Peyer's patch (tissue), 4 donors: ENCODE results near the gene PARD3B. TPM values are rescaled to one million over a fixed set of nuclear protein-coding genes. Genes with fewer than 3 reads are reported as not detected.

Experiments used
- DNase-seq, 3 donors: peaks; one replicate each; pipeline ENCODE4 v3.0.0-alpha.2; 2017 to 2019
- H3K27ac ChIP-seq, 4 donors: fragments of 200-600 bp; sonication (generic); one replicate each; pipeline ENCODE4 v1.5.1; 2016 to 2019
- H3K27me3 ChIP-seq, 2 donors: fragments of 200-600 bp; sonication (generic); one replicate each; pipeline ENCODE4 v1.5.1; 2019
- H3K36me3 ChIP-seq, 3 donors: fragments of 200-600 bp; sonication (generic); one replicate each; pipeline ENCODE4 v1.5.1; 2016 to 2019
- H3K4me1 ChIP-seq, 4 donors: fragments of 200-600 bp; sonication (generic); one replicate each; pipeline ENCODE4 v1.5.1; 2016 to 2019
- H3K4me3 ChIP-seq, 4 donors: fragments of 200-600 bp; sonication (generic); 1 replicate in 3 of 4; 2 replicates in 1 of 4; pipeline ENCODE4 v1.5.1; 2016 to 2019; ENCODE audit warnings: mild to moderate bottlenecking in 1 of 4
- H3K9me3 ChIP-seq, 4 donors: fragments of 200-600 bp; sonication (generic); one replicate each; pipeline ENCODE4 v1.5.1; 2016 to 2019; ENCODE audit warnings: mild to moderate bottlenecking in 1 of 4
- POLR2A ChIP-seq, 2 donors: fragments of 450-650 bp; IDR thresholded peaks; one replicate each; pipeline ENCODE4 v1.5.1; 2017; ENCODE audit warnings: antibody characterized with exemption in 2 of 2, mild to moderate bottlenecking in 2 of 2, moderate library complexity in 2 of 2
- total RNA-seq, 4 donors: library from RNA; depleted of rRNA; stranded (reverse); fragments of >200 nt; gene quantifications; one replicate each; pipeline ENCODE4 v1.1.0, GENCODE V29; 2016
- TF ChIP-seq, protein P1 (sequence below), 6 experiments: fragments of 450-650 bp in 4 of 6; fragments of 200-600 bp in 2 of 6; sonication (generic) in 1 of 6; IDR thresholded peaks; one replicate each; pipeline ENCODE4 v1.5.1; 2017 to 2019; ENCODE audit warnings: antibody characterized with exemption in 6 of 6, mild to moderate bottlenecking in 3 of 6, moderate library complexity in 1 of 6

PARD3B gene
- total RNA-seq, 4 donors from 2014 or later = 19.6 to 52.0 (median 40.6) TPM

DNA sequence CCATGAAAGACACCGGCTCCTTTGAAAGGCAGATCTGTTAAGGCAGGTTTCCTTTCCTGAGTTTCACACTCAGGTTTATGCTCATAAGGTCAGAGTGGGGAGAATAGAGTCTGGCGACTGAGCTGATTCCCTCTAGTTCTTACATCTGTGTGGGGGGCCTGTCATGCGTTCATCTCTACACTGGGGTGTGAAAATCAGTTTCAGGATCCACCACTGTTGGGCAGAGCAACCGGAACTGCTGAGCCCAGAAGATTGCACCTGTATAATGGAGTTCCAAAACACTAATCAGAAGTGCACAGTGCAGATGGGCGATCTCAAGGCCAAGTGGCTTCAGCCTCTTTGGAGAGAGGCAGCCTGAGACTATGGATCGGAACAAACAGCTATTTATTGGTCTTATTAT is 955.7 kb downstream of the PARD3B start:
- H3K4me3 ChIP-seq = no peak overlapping the region
- no peaks in the 10 kb centered on the region for H3K4me1 ChIP-seq
- no peaks in the 10 kb centered on the region for H3K36me3 ChIP-seq
- no peaks in the 10 kb centered on the region for H3K27me3 ChIP-seq
- TF ChIP-seq POLR2A (IDR thresholded peaks at IDR 0.05) = no peak
- TF ChIP-seq, protein P1, sequence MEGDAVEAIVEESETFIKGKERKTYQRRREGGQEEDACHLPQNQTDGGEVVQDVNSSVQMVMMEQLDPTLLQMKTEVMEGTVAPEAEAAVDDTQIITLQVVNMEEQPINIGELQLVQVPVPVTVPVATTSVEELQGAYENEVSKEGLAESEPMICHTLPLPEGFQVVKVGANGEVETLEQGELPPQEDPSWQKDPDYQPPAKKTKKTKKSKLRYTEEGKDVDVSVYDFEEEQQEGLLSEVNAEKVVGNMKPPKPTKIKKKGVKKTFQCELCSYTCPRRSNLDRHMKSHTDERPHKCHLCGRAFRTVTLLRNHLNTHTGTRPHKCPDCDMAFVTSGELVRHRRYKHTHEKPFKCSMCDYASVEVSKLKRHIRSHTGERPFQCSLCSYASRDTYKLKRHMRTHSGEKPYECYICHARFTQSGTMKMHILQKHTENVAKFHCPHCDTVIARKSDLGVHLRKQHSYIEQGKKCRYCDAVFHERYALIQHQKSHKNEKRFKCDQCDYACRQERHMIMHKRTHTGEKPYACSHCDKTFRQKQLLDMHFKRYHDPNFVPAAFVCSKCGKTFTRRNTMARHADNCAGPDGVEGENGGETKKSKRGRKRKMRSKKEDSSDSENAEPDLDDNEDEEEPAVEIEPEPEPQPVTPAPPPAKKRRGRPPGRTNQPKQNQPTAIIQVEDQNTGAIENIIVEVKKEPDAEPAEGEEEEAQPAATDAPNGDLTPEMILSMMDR (IDR thresholded peaks at IDR 0.05) = no peak
- no peaks in the 10 kb centered on the region for H3K9me3 ChIP-seq
- no peak for DNase-seq
- no peak overlapping the region for H3K27ac ChIP-seq

DNA sequence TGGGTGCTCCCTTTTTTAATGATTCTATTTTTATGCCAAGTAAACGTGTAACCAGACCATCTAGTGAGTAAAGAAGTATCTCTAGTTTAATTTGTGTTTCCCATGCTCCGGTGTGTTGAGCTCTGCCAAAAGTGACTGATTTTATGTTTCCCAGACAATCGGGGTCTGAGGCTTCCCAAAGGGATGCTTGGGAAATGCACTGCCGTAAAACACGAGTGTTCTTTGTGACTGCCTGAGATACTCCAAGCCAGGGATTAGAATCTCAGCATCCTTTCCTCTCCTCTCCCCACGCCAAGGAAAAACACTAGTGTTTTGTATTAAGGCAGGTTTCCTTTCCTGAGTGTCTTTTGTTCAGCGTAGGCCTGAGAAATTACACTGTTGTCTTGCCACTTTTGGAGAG is 956.6 kb downstream of the PARD3B start:
- Histone ChIP-seq H3K27ac (no peak overlapping the region), H3K36me3 (no peaks in the 10 kb centered on the region), H3K27me3 (no peaks in the 10 kb centered on the region), H3K4me1 (no peaks in the 10 kb centered on the region), H3K4me3 (no peak overlapping the region), H3K9me3 (no peaks in the 10 kb centered on the region)
- TF ChIP-seq, protein P1 (IDR thresholded peaks at IDR 0.05) = no peak
- no peak for DNase-seq

DNA sequence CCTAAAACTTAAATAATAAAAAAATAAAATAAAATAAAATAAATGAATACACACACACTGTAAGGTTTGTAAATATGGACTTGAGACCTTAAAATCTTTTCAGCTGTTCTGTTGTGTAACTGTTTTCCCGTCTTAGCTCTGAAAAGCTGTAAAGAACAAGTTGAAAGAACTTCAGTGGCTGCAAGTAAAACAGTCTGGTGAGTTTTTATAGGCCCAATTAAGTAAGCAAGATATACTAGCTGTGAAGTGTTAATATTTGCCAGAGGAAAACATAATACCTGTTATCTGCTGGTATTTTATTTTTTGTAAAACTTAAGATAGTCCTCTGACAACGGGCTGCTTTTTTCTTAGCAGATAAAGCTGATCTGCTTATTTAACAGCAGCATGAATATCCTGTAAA is 960.1 kb downstream of the PARD3B start:
- H3K9me3 ChIP-seq = no peaks in the 10 kb centered on the region
- H3K27me3 ChIP-seq = no peaks in the 10 kb centered on the region
- H3K27ac ChIP-seq = no peak overlapping the region
- no peaks in the 10 kb centered on the region for H3K36me3 ChIP-seq
- H3K4me3 ChIP-seq = no peak overlapping the region
- no peaks in the 10 kb centered on the region for H3K4me1 ChIP-seq
- no peak for DNase-seq
- TF ChIP-seq, protein P1 (IDR thresholded peaks at IDR 0.05) = no peak
- TF ChIP-seq POLR2A (IDR thresholded peaks at IDR 0.05) = no peak

DNA sequence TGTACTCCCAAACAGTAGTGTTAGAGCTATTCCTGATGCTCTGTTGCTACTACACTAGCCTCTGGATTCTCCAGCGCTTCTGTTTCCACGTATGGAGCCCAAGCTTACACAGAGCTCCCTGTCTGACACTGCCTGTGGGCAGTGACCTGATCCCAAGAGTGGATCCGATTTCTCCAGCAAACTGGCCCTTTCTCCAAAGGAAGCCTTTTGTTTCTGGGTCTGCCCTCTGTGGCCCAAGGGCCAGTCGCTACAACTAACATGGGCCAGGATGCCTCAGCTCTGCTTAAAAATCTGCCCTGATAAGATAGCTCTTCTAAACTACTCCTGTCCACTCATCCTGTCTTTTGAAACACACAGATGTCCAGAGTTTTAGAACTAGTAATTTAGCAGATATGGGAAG is 964.4 kb downstream of the PARD3B start:
- H3K9me3 ChIP-seq = no peaks in the 10 kb centered on the region
- H3K4me3 ChIP-seq = no peak overlapping the region
- no peaks in the 10 kb centered on the region for H3K27me3 ChIP-seq
- no peak overlapping the region for H3K27ac ChIP-seq
- DNase-seq = no peak
- TF ChIP-seq, protein P1 (IDR thresholded peaks at IDR 0.05) = no peak
- no peak for TF ChIP-seq POLR2A (IDR thresholded peaks at IDR 0.05)
- H3K4me1 ChIP-seq = no peaks in the 10 kb centered on the region
- no peaks in the 10 kb centered on the region for H3K36me3 ChIP-seq

- Histone ChIP-seq H3K27ac (no peak overlapping the region), H3K9me3 (no peaks in the 10 kb centered on the region), H3K4me3 (no peak overlapping the region), H3K36me3 (no peaks in the 10 kb centered on the region), H3K27me3 (no peaks in the 10 kb centered on the region), H3K4me1 (no peaks in the 10 kb centered on the region)
- no peak for TF ChIP-seq POLR2A (IDR thresholded peaks at IDR 0.05)
- TF ChIP-seq, protein P1 (IDR thresholded peaks at IDR 0.05) = no peak
- no peak for DNase-seq
These were observed 965.1 kb downstream of the PARD3B start for GRCh38 chr2:205510345-205510744.

- TF ChIP-seq, protein P1 (IDR thresholded peaks at IDR 0.05) = no peak
- no peak for TF ChIP-seq POLR2A (IDR thresholded peaks at IDR 0.05)
- Histone ChIP-seq H3K27me3 (no peaks in the 10 kb centered on the region), H3K4me3 (no peak overlapping the region), H3K36me3 (no peaks in the 10 kb centered on the region), H3K27ac (no peak overlapping the region), H3K4me1 (no peaks in the 10 kb centered on the region), H3K9me3 (no peaks in the 10 kb centered on the region)
- no peak for DNase-seq
These were observed 965.9 kb downstream of the PARD3B start for GRCh38 chr2:205511221-205511620.
